IPS DF 4.7 (cell line): ENCODE results near the gene MAS1.

Experiments used
- DNase-seq: peaks from one replicate; pipeline ENCODE4 v3.0.0-alpha.2; 2013; ENCODE audit warnings: low spot score; ENCODE audit errors: extremely low read depth

Gene MAS1

GRCh38 chr6:159879856-159880255 is 10.9 kb upstream of the MAS1 start:
- no peak for DNase-seq

- DNase-seq = no peak
These were observed 10.3 kb upstream of the MAS1 start for GRCh38 chr6:159880412-159880975.

GRCh38 chr6:159884720-159885119 is 6.1 kb upstream of the MAS1 start:
- DNase-seq = no peak

- no peak for DNase-seq
These were observed 4.5 kb upstream of the MAS1 start for GRCh38 chr6:159886270-159886669.

GRCh38 chr6:159887146-159887545 is 3.6 kb upstream of the MAS1 start:
- no peak for DNase-seq

- no peak for DNase-seq
These were observed 3.0 kb upstream of the MAS1 start for GRCh38 chr6:159887761-159888160.

DNA sequence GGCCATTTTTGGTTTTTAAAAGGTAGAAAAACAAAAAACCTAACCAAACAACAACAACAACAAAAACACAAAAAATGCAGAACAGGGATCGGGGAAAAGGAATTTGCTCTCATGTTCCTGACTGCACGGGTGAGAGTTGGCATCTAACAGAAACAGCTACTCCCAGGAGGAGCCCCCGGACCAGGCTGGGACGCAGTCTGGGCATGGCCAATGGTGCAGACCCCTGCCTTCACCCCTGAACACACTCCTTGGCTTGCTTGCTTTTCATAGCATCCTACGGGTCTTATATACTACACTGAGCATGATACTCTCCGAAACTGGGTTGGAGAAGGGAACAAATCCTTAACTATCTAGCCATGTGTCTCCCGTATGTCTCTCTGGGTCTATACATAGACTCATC is 587 bp upstream of the MAS1 start:
- no peak for DNase-seq

DNA sequence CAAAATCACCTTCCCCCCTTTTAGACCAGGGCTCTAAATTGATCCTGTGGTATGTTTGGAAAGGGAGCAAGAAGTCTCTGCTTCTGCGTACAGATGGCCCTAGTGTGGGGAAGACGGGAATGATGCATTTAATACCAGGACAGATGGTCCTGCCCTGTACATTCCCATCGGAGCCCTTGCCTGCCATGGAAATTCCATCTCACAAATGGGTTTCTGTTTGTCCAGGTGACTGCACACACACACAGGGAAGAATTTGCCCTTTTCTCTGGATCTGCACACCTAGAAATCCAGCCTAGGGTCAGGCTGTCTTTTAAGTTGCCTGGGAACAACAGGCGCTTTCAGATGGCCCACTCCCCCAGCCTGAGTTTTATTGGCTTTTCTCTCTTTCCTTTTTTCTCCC is 1.3 kb downstream of the MAS1 start:
- no peak for DNase-seq

DNA sequence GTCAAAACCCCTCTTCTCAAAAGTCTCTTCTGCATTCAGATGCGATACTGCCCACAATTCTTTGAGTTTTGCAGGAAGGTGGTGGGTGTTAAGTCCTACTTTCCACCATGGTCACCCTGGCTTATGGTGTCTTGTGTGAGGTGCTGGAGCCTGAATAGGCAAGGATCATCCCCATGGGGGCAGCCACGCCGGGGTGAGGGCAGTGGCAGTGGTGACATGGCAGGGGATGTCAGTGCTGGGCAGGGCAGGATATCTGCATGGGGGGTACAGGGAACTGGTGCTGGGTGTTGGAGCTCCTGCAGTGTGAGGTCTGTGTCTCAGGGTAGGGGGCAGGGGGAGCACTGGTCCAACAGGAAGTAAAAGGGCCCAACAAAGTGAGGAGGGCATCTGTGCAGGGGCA is 2.3 kb downstream of the MAS1 start:
- no peak for DNase-seq

DNA sequence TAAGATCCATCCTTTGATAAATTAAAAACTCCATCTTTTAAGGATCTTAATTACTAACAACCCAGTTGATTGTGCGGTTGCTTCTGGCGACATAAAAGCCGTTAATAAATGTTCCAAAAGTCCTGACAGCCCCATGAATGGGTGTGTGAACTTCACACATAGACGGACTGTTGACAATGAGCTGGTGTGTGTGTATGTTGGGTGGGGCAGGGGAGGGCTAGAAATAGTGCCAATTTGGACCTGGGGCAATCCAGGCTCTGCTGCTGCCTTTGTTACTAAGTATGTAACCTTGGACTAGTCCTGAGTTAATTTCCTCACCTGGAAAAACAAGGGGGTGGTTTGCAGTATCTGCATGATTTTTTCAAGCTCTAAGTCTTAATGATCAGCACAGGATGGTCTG is 4.2 kb downstream of the MAS1 start:
- no peak for DNase-seq

DNA sequence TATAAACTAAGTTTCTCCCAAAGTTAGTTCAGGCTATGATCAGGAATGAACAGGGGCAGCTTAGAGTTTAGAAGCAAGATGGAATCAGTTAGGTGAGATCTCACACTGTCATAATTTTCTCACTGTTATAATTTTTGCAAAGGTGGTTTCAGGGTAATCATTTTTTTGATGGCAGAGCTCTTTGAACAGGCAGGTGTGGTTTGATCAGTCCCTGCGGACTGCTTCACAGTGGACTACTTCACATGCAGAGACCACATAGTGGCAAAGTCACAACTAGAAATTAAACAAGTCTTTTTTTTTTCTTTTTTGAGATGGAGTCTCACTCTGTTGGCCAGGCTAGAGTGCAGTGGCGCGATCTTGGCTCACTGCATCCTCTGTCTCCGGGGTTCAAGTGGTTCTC is 6.8 kb downstream of the MAS1 start:
- no peak for DNase-seq

DNA sequence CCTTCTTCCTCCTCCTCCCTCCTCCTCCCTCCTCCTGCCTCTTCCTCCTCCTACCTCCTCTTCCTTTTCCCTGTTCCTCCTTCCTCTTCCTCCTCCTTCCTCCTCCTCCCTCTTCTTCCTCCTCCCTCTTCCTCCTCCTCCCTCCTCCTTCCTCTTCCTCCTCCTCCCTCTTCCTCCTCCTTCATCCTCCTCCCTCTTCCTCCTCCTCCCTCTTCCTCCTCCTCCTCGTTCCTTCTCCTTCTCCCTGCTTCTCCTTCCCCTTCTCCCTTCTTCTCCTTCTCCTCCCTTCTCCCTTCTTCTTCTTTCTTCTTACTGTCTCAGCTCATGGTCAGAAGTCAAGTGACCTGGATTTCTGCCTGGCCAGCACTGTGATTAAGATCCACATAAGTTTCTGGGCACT is 7.7 kb downstream of the MAS1 start:
- DNase-seq = no peak

- no peak for DNase-seq
These were observed 9.4 kb downstream of the MAS1 start for GRCh38 chr6:159899994-159900745.

- no peak for DNase-seq
These were observed 11.8 kb downstream of the MAS1 start for GRCh38 chr6:159902620-159903019.

GRCh38 chr6:159904497-159904911 is 13.7 kb downstream of the MAS1 start:
- DNase-seq = no peak

DNA sequence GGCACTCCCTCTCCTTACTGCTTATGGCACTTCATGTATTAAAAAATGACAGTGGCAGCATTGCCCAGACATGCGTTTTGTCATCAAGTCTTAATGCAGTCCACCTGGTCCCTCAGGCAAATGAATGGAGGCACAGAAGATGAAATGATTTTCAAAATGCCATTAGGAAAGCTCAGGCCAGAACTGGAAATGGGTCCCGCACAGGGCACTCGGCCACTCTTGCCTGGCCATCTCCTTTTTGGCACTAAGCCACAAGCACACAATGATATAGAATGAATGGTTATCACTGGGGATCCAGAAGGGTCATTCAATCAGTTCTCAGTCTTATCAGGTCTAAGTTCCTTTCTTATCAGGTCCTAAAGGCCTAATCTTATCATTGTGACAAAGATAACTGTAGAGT is 15.6 kb downstream of the MAS1 start:
- no peak for DNase-seq

DNA sequence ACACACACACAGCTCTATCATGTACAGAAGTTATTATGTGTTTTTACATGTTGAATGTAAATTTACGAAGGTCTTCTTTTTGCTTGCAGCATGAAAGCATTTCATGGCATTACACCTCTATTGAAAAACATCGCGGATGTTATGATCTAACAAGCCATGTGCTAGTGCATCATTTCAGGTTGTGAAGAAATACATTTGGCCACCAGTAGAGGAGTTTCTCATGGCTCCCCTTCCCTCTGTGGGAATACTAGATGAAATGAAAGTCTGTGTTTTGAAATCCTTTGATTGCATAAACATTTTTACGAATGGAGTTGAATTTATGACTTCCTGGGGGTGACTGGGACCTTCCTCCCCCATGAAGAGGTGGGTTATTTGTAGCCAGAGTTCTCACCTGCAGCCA is 17.7 kb downstream of the MAS1 start:
- no peak for DNase-seq

DNA sequence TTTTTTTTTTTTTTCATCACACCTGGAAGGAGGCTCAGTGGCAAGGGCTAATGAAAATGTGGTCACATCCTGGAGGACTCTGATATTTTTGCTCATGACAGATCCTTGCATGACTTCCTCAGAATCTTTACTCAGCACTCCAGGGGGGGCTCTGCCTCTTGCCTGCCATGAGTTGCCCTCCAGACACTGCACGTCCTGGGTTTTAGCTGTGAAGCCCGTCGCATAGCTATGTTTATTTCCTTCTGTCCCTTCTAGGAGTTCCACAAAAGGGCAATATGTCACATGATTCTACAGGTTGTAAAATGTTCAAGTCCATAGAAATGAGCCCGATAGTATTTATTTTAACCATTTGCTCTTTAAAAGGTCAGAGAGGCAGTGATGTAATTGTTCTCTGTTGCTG is 18.2 kb downstream of the MAS1 start:
- no peak for DNase-seq

DNA sequence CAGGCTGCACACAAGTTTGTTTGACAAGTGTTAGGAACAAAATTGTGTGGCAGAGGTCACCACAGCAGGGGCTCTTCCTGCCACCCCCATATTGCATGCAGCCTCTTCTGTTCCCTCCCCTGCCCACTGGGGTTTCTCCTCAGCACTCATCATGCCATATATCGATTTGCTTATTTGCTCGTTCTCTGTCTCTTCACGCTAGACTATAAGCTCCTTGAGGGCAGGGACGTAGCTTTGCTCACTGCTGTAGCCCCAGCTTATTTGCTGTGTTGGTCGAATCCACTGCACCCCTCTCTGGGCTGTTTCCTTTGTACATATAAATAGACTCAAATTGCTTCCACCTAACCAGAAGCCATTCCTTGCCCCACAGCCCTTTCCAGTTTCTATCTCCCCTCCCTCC is 19.6 kb downstream of the MAS1 start:
- no peak for DNase-seq

DNA sequence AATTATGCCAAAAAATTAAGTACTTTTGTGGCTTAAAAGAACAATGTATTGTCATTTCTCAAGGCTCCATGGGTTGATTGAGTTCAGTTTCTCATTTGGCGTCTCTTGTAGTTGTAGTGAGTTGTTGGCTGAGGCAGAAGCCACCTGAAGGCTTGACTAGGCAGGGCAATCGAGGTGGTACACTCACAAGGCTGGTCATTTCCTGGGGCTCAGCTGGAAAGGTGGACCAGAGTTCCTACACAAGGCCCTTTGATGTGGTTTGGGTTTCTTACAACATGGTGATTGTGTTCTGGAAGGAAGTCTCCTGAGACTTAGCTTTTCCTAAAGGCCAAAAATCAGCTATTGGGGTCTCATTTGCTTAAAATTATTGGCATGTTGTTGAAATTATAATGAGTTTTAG is 22.6 kb downstream of the MAS1 start:
- DNase-seq = no peak

DNA sequence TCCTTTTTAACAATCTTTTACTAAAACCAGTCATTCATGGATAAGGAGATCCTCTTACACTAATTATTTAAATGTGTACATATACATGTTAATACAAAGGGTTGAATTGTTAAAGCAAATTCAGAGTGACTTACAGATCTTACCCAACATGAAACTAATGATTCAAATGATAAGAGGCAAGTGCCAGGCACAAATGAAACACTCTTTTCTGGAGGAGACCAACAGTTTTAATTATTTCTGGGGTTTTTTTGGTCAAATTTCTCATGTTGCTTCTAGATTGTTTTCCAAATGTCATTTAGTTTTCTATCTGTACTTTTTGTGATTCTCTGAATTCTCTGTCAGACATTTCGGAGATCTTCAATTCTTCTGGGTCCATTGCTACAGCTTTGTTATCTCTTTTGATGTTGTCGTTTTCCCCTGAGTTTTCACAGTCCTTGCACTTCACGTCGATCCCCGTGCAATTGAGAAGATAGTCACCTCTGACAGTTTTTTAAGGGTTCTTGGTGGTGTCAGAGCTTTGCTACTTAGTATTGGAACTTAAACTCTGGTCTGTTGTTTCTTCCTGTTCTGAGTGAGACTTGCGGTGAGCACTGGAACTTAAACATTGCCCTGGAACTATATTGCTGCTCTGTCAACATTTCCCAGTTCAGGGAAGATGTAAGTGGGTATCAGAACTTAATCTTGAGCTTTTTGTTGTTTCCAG is 23.2 kb downstream of the MAS1 start:
- no peak for DNase-seq

DNA sequence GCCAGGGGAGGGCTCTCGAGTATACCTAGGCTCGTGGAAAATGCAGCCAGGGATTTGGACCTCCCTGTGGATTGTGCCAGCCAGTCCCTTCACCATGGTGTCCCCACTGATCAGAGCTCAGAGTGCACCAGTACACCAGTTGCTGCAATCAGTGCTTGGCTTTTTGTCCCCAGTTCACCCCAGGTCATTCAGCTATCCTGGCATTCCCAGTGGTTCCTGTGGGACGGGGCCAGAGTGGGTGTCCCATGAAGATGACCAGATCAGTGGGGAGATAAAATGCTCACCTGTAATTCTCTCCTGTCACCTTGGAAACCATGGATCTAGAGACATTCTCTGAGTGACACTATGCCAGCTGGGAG is 23.8 kb downstream of the MAS1 start:
- no peak for DNase-seq

GRCh38 chr6:159915397-159915796 is 24.6 kb downstream of the MAS1 start:
- DNase-seq = no peak
